ENCODE data around the gene POLE3.
A peak's percentile ranks its signal among the peaks of the same experiment; 100 is the strongest.
"Not testable (repeated sequence)": the region's sequence is repeated elsewhere in the genome, so short reads cannot be mapped to it uniquely, and the experiment has no call there.

Gene POLE3

GRCh38 chr9:113425072-113425471 is 14.6 kb upstream of the POLE3 start:
- H3K36me3 Mint-ChIP-seq, result no peaks in the 10 kb centered on the region
- H3K4me1 Mint-ChIP-seq, result no peaks in the 10 kb centered on the region
- no peak overlapping the region for H3K4me3 Mint-ChIP-seq
- H3K27ac Mint-ChIP-seq, result no peak overlapping the region
- H3K9me3 Mint-ChIP-seq, result no peaks in the 10 kb centered on the region
- ATAC-seq (ENCODE audit: low read depth) (no peak), DNase-seq (ENCODE audit: low spot score in 2 of 2) (no peak)
- H3K27me3 Mint-ChIP-seq, result peaks cover 7% of the 10 kb centered on the region

GRCh38 chr9:113421726-113422125 is 11.3 kb upstream of the POLE3 start:
- Mint-ChIP-seq H3K4me3 (no peak overlapping the region), H3K36me3 (no peaks in the 10 kb centered on the region), H3K27me3 (peaks cover 7% of the 10 kb centered on the region), H3K9me3 (no peaks in the 10 kb centered on the region), H3K27ac (no peak overlapping the region), H3K4me1 (no peaks in the 10 kb centered on the region)
- ATAC-seq (ENCODE audit: low read depth) (no peak), DNase-seq (ENCODE audit: low spot score in 2 of 2) (no peak)

GRCh38 chr9:113417370-113417769 is 6.9 kb upstream of the POLE3 start:
- ATAC-seq (ENCODE audit: low read depth), result no peak
- no peak overlapping the region for H3K27ac Mint-ChIP-seq
- no peak for DNase-seq (ENCODE audit: low spot score in 2 of 2)

GRCh38 chr9:113416149-113416721 is 5.8 kb upstream of the POLE3 start:
- Mint-ChIP-seq H3K4me3 (no peak overlapping the region), H3K9me3 (no peaks in the 10 kb centered on the region), H3K27me3 (no peaks in the 10 kb centered on the region), H3K4me1 (no peaks in the 10 kb centered on the region), H3K27ac (no peak overlapping the region), H3K36me3 (no peaks in the 10 kb centered on the region)
- DNase-seq (ENCODE audit: low spot score in 2 of 2) (peak; percentile 21 to 36), ATAC-seq (ENCODE audit: low read depth) (peak; percentile 100)

More at GRCh38 chr9:113417370-113417769, 6.9 kb upstream of the POLE3 start:
- Mint-ChIP-seq H3K4me1 (no peaks in the 10 kb centered on the region), H3K27me3 (no peaks in the 10 kb centered on the region), H3K9me3 (no peaks in the 10 kb centered on the region), H3K36me3 (no peaks in the 10 kb centered on the region), H3K4me3 (no peak overlapping the region)

- H3K27ac Mint-ChIP-seq, result peak overlapping the region; percentile 97
- peaks cover 16% of the 10 kb centered on the region for H3K4me1 Mint-ChIP-seq
- H3K27me3 Mint-ChIP-seq, result no peaks in the 10 kb centered on the region
- no peak for DNase-seq (ENCODE audit: low spot score in 2 of 2)
- H3K4me3 Mint-ChIP-seq, result peak overlapping the region; percentile 96
- peaks cover 12% of the 10 kb centered on the region for H3K36me3 Mint-ChIP-seq
- H3K9me3 Mint-ChIP-seq, result no peaks in the 10 kb centered on the region
- ATAC-seq (ENCODE audit: low read depth), result no peak
These were observed 630 bp downstream of the POLE3 start for GRCh38 chr9:113409883-113410206.

- Mint-ChIP-seq H3K4me1 (peaks cover 16% of the 10 kb centered on the region), H3K27me3 (no peaks in the 10 kb centered on the region), H3K27ac (peak overlapping the region; percentile 97), H3K4me3 (peak overlapping the region; percentile 96), H3K36me3 (peaks cover 12% of the 10 kb centered on the region), H3K9me3 (no peaks in the 10 kb centered on the region)
- DNase-seq (ENCODE audit: low spot score in 2 of 2) (no peak), ATAC-seq (ENCODE audit: low read depth) (no peak)
These were observed 994 bp downstream of the POLE3 start for GRCh38 chr9:113409481-113409880.

GRCh38 chr9:113406873-113407511 is 3.5 kb downstream of the POLE3 start:
- H3K4me3 Mint-ChIP-seq, H3K27me3 Mint-ChIP-seq, H3K9me3 Mint-ChIP-seq: not testable (repeated sequence)
- ATAC-seq (ENCODE audit: low read depth) (peak; percentile 10), DNase-seq (ENCODE audit: low spot score in 2 of 2) (peak; percentile 33 to 42)
- peak overlapping the region; percentile 68 for H3K27ac Mint-ChIP-seq
- H3K4me1 Mint-ChIP-seq, result peaks cover 16% of the 10 kb centered on the region
- H3K36me3 Mint-ChIP-seq, result peaks cover 12% of the 10 kb centered on the region

GRCh38 chr9:113406353-113406752 is 4.1 kb downstream of the POLE3 start:
- peaks cover 12% of the 10 kb centered on the region for H3K36me3 Mint-ChIP-seq
- H3K27ac Mint-ChIP-seq, result peak overlapping the region; percentile 68
- not testable (repeated sequence) for H3K9me3 Mint-ChIP-seq; DNase-seq (ENCODE audit: low spot score in 2 of 2); H3K27me3 Mint-ChIP-seq; H3K4me3 Mint-ChIP-seq; ATAC-seq (ENCODE audit: low read depth)
- peaks cover 20% of the 10 kb centered on the region for H3K4me1 Mint-ChIP-seq

- H3K4me3 Mint-ChIP-seq, result no peak overlapping the region
- peaks cover 25% of the 10 kb centered on the region for H3K4me1 Mint-ChIP-seq
- DNase-seq (ENCODE audit: low spot score in 2 of 2) (no peak), ATAC-seq (ENCODE audit: low read depth) (no peak)
- no peaks in the 10 kb centered on the region for H3K9me3 Mint-ChIP-seq
- H3K27ac Mint-ChIP-seq, result no peak overlapping the region
- no peaks in the 10 kb centered on the region for H3K27me3 Mint-ChIP-seq
- peaks cover 9% of the 10 kb centered on the region for H3K36me3 Mint-ChIP-seq
These were observed 6.8 kb downstream of the POLE3 start for GRCh38 chr9:113403646-113404045.

- Mint-ChIP-seq H3K36me3 (peaks cover 5% of the 10 kb centered on the region), H3K4me1 (peaks cover 25% of the 10 kb centered on the region), H3K9me3 (no peaks in the 10 kb centered on the region), H3K4me3 (peak within 1 kb of the TSS; percentile 99), H3K27me3 (no peaks in the 10 kb centered on the region), H3K27ac (peak within 1 kb of the TSS; percentile 88)
- ATAC-seq (ENCODE audit: low read depth), result peak; percentile 97
- peak; percentile 99 to 100 for DNase-seq (ENCODE audit: low spot score in 2 of 2)
These were observed 9.3 kb downstream of the POLE3 start, which contains the start of gene ALAD for GRCh38 chr9:113401027-113401792. TSS of gene ALAD (minus strand) at chr9:113401284. CDS start at chr9:113393559, 7,725 bp downstream.

- Mint-ChIP-seq H3K36me3 (peaks cover 6% of the 10 kb centered on the region), H3K9me3 (no peaks in the 10 kb centered on the region), H3K27me3 (no peaks in the 10 kb centered on the region), H3K4me3 (peak overlapping the region; percentile 61), H3K27ac (no peak overlapping the region), H3K4me1 (peaks cover 25% of the 10 kb centered on the region)
- DNase-seq (ENCODE audit: low spot score in 2 of 2) (no peak), ATAC-seq (ENCODE audit: low read depth) (no peak)
These were observed 10.8 kb downstream of the POLE3 start for GRCh38 chr9:113399646-113400200.

GRCh38 chr9:113398796-113399195 is 11.7 kb downstream of the POLE3 start:
- H3K4me3 Mint-ChIP-seq, result no peak overlapping the region
- H3K36me3 Mint-ChIP-seq, result peaks cover 6% of the 10 kb centered on the region
- H3K27ac Mint-ChIP-seq, result no peak overlapping the region
- no peaks in the 10 kb centered on the region for H3K27me3 Mint-ChIP-seq
- DNase-seq (ENCODE audit: low spot score in 2 of 2) (no peak), ATAC-seq (ENCODE audit: low read depth) (no peak)
- H3K4me1 Mint-ChIP-seq, result peaks cover 25% of the 10 kb centered on the region
- H3K9me3 Mint-ChIP-seq, result no peaks in the 10 kb centered on the region

GRCh38 chr9:113397203-113397631 is 13.3 kb downstream of the POLE3 start:
- H3K4me1 Mint-ChIP-seq, result peaks cover 25% of the 10 kb centered on the region
- H3K4me3 Mint-ChIP-seq, result no peak overlapping the region
- ATAC-seq (ENCODE audit: low read depth), result no peak
- H3K36me3 Mint-ChIP-seq, result peaks cover 6% of the 10 kb centered on the region
- no peak for DNase-seq (ENCODE audit: low spot score in 2 of 2)
- no peak overlapping the region for H3K27ac Mint-ChIP-seq
- H3K27me3 Mint-ChIP-seq, result no peaks in the 10 kb centered on the region
- no peaks in the 10 kb centered on the region for H3K9me3 Mint-ChIP-seq
